ENCODE measurements around the gene NDST3. TPM values are rescaled to one million over a fixed set of nuclear protein-coding genes. Genes with fewer than 3 reads are reported as not detected.

NDST3 gene
- polyA plus RNA-seq, 1 of the 3 experiments (the other 2 are of a cell fraction): 1.2 TPM

GRCh38 chr4:118193421-118193820, 159.1 kb downstream of the NDST3 start:
- no peaks in the 10 kb centered on the region for H3K9me3 ChIP-seq
- no peaks in the 10 kb centered on the region for H3F3A ChIP-seq (replicated peaks; ENCODE audit: insufficient read depth)
- POLR2A ChIA-PET: no interaction called here
- H3K4me2 ChIP-seq: no peak overlapping the region
- 71% methylated on average over 5 of the region's 6 CpGs for WGBS (ENCODE audit: low lambda C conversion rate)
- H3K27ac ChIP-seq (ENCODE audit: low read depth in 2 of 2, low read length in 1 of 2): no peak overlapping the region
- no peaks in the 10 kb centered on the region for H4K20me1 ChIP-seq (ENCODE audit: insufficient read depth)
- no peak for TF ChIP-seq MAX (IDR thresholded peaks at IDR 0.05; ENCODE audit: low read depth)
- no peak for TF ChIP-seq ZBTB33 (IDR thresholded peaks at IDR 0.05; ENCODE audit: borderline replicate concordance, low read depth)
- TF ChIP-seq IRF3 (IDR thresholded peaks at IDR 0.05; ENCODE audit: low read depth, low read length): no peak
- no peak for TF ChIP-seq SIN3A (IDR thresholded peaks at IDR 0.05; ENCODE audit: borderline replicate concordance, low read depth, low read length)
- TF ChIP-seq REST (IDR thresholded peaks at IDR 0.05; ENCODE audit: low read depth, low read length): no peak
- TF ChIP-seq TEAD4 (IDR thresholded peaks at IDR 0.05; ENCODE audit: borderline replicate concordance, insufficient read depth): no peak
- no peak for TF ChIP-seq EP300 (IDR thresholded peaks at IDR 0.05; ENCODE audit: borderline replicate concordance in 1 of 2, low read depth in 1 of 2, low read length in 1 of 2)
- no peak for TF ChIP-seq PBX3 (IDR thresholded peaks at IDR 0.05)
- TF ChIP-seq RXRA (IDR thresholded peaks at IDR 0.05; ENCODE audit: borderline replicate concordance, low read depth): no peak
- no peak for TF ChIP-seq RFX5 (IDR thresholded peaks at IDR 0.05; ENCODE audit: low read length)
- no peak for TF ChIP-seq RCOR1 (IDR thresholded peaks at IDR 0.05; ENCODE audit: low read length)
- no peak for TF ChIP-seq FOXJ3 (CRISPR knock-in tag; IDR thresholded peaks at IDR 0.05)
- TF ChIP-seq JUND (IDR thresholded peaks at IDR 0.05): no peak
- TF ChIP-seq FOSL2 (IDR thresholded peaks at IDR 0.05; ENCODE audit: borderline replicate concordance, low read depth): no peak
- no peak for TF ChIP-seq RAD21 (IDR thresholded peaks at IDR 0.05; ENCODE audit: low read length)
- no peak for TF ChIP-seq CHD2 (IDR thresholded peaks at IDR 0.05; ENCODE audit: low read length, partially characterized antibody)
- no peak for TF ChIP-seq USF2 (IDR thresholded peaks at IDR 0.05; ENCODE audit: borderline replicate concordance, low read depth, low read length)
- no peak for TF ChIP-seq GABPA (IDR thresholded peaks at IDR 0.05; ENCODE audit: low read depth)
- no peak for TF ChIP-seq CTCF (IDR thresholded peaks at IDR 0.05)
- no peaks in the 10 kb centered on the region for H3K9me2 ChIP-seq
- H3K79me2 ChIP-seq (ENCODE audit: insufficient read depth): no peaks in the 10 kb centered on the region
- H3K27me3 ChIP-seq (ENCODE audit: insufficient read depth): no peaks in the 10 kb centered on the region
- no peaks in the 10 kb centered on the region for H3K36me3 ChIP-seq (replicated peaks in 1 of 2; ENCODE audit: control insufficient read depth in 1 of 2, insufficient read depth in 2 of 2, low read length in 1 of 2)
- H3K4me1 ChIP-seq (ENCODE audit: control insufficient read depth in 1 of 2, insufficient read depth in 2 of 2, low read depth in 1 of 2, low read length in 1 of 2): no peaks in the 10 kb centered on the region
- DNase-seq: no peak
- no peak overlapping the region for H2AFZ ChIP-seq (ENCODE audit: low read depth)
- CTCF ChIA-PET: no interaction called here
- no peak overlapping the region for H3K4me3 ChIP-seq (ENCODE audit: low read depth in 2 of 2, low read length in 1 of 2)
- no peak overlapping the region for H3K9ac ChIP-seq

All from SK-N-SH (cell line).